HL-60 (cell line): ENCODE results near the gene MLST8.

Experiments used
- CTCF ChIP-seq: IDR thresholded peaks from one replicate; pipeline ENCODE4 v1.5.1; 2011; ENCODE audit warnings: low read length, control low read depth, inconsistent platforms; ENCODE audit not compliant: insufficient read depth
- POLR2AphosphoS5 ChIP-seq: IDR thresholded peaks from 2 replicates; pipeline ENCODE4 v1.6.1; 2012; ENCODE audit warnings: low read depth

GRCh38 chr16:2257726-2258125 is 52.5 kb downstream of the MLST8 start:
- TF ChIP-seq CTCF: no peak
- no peak for TF ChIP-seq POLR2AphosphoS5
